Stromal cell of bone marrow (primary cell): Measurements from ENCODE around the gene NANOS1.

Experiments
- DNase-seq: peaks from one replicate; pipeline ENCODE4 v3.0.0-alpha.2; 2012; ENCODE audit warnings: low read depth

The NANOS1 gene

GRCh38 chr10:119060107-119060506 lies 30.6 kb downstream of the NANOS1 start:
- DNase-seq: no peak

- DNase-seq: no peak
These were observed 31.8 kb downstream of the NANOS1 start for GRCh38 chr10:119061352-119061751.

GRCh38 chr10:119061926-119062325 lies 32.4 kb downstream of the NANOS1 start:
- no peak for DNase-seq

GRCh38 chr10:119070395-119071165 lies 41.1 kb downstream of the NANOS1 start:
- no peak for DNase-seq

- no peak for DNase-seq
These were observed 44.1 kb downstream of the NANOS1 start for GRCh38 chr10:119073584-119073983.

GRCh38 chr10:119078422-119079179 lies 49.1 kb downstream of the NANOS1 start:
- no peak for DNase-seq

- DNase-seq: peak; percentile 67
These were observed 50.3 kb downstream of the NANOS1 start for GRCh38 chr10:119079599-119080520.

- DNase-seq: peak; percentile 81
These were observed 51.2 kb downstream of the NANOS1 start, which contains the start of gene EIF3A for GRCh38 chr10:119080521-119081259. EIF3A (minus strand) TSS chr10:119080817; CDS start chr10:119080676, 141 bp downstream.
